NCI-H2196 treated with DMSO at 0.1 percent for 48 hours (cell line): Measurements from ENCODE around the gene E2F2.
"Not testable (repeated sequence)": the region's sequence is repeated elsewhere in the genome, so short reads cannot be mapped to it uniquely, and the experiment has no call there.

Source experiments
- DNase-seq: peaks from one replicate; lab custom pipeline; 2025; ENCODE audit not compliant: unreplicated experiment; lab: John Stamatoyannopoulos, UW

The E2F2 gene

GRCh38 chr1:23548704-23549143, 17.7 kb upstream of the E2F2 start:
- DNase-seq, result no peak

GRCh38 chr1:23546897-23547584, 16.0 kb upstream of the E2F2 start:
- no peak for DNase-seq

- DNase-seq, result no peak
These were observed 14.8 kb upstream of the E2F2 start for GRCh38 chr1:23545851-23546250.

DNA sequence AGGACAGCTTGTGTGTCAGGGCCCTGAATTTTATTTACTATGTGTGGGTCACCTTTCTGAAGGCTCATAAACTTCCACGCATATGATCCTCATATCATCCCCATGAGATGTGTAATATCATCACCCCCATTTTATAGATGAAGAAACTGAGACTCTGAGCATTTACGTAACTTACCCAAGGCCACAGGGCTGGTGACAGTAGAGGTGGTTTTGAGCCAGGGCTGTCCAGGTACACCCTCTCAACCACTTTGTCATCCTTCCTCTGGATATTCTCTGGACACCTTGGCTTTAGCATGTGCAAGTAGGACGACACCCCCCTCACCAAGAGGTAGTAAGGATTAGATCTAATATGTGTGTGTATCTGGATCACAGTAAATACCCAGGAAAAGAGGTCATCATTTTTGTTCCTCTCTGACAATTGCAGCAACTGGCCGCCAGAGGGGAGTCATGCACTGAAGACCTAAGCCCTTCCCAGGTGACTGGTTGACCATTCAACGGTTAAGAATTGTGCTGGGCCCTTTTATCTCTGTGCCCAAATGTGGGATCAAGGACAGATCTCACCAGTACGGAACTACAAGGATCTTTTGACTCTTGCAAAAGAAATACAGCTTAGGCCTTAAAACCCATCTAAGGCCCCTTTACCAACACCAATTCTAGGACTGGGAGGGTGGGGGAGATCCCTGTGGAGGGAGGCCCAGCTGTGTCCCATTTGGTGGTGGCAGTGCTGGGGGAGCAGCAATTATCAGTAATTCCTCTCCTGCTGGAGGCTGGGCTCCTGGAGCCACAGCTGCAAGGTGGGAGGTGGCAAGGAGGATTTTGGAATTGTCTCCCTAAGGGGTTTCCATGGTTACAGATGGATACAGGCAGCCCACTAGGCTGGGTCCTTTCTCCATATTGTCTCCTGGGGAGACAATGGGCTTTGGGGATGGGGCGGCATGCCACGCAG, 13.7 kb upstream of the E2F2 start:
- DNase-seq, result peak; percentile 73

GRCh38 chr1:23543707-23544443, 12.8 kb upstream of the E2F2 start:
- DNase-seq, result no peak

DNA sequence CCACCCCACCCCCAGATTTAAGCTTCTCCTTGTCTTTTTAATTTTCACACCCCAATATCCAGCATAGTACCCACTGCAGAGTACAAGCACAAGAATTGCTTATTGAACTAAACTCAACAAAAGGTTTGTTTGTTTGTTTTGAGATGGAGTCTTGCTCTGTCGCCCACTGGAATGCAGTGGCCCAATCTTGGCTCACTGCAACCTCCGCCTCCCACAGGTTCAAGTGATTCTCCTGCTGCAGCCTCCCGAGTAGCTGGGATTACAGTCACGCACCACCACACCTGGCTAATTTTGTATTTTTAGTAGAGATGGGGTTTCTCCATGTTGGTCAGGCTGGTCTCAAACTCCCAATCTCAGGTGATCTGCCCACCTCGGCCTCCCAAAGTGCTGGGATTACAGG, 11.9 kb upstream of the E2F2 start:
- DNase-seq, result not testable (repeated sequence)

DNA sequence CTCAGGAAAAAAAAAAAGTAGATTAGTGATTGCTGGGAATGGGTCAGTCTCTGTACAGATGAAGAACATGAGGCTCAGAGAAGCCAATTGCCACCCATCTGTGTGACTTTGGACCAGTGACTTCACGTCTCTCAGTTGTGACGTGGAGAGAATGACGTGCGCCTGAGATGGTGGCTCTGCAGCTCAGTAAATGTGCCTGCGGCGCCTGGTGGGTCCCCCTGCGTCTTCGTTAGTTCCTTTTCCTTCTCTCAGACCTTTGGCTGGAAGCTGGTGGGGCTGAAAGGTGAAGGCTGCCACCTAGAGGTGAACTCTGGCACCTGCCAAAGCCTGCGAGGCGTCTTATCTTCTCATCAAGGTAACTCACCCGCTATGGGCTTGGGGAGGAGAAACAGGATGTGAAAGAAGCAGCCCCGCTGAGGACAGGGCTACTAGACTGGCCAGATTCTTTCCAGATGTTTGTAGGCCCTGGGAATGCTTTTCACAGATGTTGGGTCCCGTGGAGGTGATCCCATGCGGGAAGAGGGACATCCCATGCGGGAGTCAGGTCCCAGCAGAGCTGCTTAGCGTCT, 8.7 kb upstream of the E2F2 start:
- DNase-seq, result peak; percentile 91

GRCh38 chr1:23537296-23537973, 6.4 kb upstream of the E2F2 start:
- DNase-seq, result no peak

DNA sequence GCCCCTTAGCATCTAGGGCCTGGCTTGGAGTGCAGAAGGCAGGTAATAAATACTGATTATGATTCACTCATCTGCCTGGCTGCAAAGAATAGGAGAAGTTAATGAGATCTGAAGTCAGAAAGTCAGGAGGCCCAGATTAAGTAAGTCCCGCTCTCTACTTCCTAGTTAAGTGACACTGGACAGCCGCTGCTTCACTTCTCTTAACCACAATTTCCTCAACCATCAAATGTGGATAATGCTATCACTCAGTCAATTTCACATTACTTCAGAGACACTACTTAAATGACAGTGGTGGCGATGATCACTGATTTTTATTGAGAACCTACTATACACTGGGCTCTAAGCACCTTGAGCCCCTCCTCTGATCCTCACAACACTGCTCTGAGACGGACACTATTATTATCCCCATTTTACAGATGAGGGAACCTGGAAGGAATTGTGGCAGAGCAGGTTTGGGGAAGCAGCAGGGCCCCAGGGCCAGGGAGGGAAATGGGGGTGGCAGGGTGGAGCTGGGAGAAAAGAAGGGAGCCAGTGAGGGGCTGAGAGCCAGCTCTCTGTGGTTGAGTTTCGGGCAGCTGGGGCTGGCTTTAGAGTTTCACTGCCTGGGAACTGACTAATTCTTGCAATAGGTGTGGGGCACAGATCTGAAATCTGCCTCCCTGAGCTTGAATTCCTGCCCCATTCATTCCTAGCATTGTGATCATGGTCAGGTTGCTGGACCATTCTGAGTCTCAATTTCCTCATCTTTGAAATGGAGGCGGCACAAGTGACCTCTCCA, 2.4 kb upstream of the E2F2 start:
- no peak for DNase-seq

- no peak for DNase-seq
These were observed 595 bp upstream of the E2F2 start for GRCh38 chr1:23531562-23532094.

GRCh38 chr1:23530087-23530746, 816 bp downstream of the E2F2 start:
- DNase-seq, result no peak

DNA sequence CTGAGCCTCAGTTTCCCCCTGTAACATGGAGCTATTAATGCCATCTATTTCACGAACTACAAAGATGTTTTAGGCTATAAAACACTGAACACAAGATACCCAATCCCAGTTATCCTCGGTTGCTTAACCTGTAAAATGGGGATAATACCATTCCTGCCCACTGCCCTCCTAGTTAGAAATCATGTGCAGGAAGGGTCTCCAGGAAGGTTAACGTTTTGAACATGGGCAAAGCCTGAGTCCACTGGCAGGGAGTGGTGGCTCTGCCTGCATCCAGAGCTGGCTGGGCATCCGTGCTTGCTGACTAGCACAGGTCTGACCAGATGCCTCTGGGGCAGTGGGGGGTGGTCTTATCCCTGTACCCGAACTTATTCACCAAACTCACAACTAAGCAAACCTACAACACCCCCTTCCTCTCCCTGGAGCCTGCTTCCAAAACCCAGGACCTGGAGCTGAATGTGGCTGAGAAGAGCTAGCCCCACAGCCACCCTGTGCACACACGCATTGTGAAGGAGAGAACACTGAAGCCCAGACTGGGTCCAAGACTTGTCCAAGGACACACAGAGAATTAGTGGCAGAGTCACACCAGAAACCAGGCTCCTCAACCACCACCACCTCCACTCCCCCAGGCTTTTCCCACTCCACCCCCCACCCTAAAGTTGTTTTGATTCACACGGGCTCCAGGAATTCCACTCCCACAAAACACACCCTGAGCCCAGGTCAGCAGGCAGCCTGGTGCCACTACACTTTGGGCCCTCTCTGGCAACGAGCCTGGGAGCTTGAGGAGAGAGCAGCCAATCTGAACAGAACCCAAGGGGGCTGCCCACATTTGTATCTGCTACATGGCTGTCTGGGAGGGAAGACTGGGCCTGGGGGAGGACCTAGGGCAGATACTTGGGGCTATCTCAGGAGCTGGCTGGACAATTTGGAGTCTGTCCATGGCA, 1.6 kb downstream of the E2F2 start:
- peak; percentile 17 for DNase-seq

DNA sequence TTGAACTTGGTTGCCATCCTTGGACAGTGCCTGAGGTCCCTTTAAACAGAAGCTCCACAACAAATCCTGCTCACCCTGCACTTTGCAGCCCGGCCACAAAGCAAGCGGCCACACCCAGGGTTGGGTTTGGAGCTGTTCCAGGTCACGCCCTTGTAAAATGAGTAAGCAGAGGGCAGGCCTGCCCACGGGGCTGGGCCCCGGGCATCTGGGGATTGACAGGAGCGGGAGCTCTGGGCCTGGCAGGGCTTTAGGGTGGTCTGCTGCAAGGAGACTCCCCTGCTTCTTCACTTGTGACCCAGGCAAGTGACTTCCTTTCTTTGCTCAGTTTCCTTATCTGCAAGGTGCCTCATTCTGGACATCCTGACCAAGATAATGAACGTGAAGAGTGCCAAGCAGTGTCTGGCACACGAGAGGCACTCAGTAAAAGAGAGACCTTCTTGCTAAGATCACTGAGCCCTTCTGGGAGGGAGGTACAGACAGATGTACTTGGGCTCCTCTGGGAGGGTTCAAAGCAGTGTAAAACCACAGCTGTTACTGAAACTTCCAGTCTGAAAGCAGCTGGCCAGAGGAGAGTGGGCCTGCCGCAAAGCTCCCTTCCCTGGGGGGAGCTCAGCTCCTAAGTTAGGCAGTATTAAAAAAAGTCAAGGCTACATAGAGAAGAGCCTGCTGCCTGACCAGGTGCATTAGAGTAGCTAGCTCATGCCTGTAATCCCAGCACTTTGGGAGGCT, 2.6 kb downstream of the E2F2 start:
- peak; percentile 56 for DNase-seq

- no peak for DNase-seq
These were observed 3.2 kb downstream of the E2F2 start for GRCh38 chr1:23527900-23528249.

- DNase-seq, result no peak
These were observed 3.7 kb downstream of the E2F2 start for GRCh38 chr1:23527366-23527765.

DNA sequence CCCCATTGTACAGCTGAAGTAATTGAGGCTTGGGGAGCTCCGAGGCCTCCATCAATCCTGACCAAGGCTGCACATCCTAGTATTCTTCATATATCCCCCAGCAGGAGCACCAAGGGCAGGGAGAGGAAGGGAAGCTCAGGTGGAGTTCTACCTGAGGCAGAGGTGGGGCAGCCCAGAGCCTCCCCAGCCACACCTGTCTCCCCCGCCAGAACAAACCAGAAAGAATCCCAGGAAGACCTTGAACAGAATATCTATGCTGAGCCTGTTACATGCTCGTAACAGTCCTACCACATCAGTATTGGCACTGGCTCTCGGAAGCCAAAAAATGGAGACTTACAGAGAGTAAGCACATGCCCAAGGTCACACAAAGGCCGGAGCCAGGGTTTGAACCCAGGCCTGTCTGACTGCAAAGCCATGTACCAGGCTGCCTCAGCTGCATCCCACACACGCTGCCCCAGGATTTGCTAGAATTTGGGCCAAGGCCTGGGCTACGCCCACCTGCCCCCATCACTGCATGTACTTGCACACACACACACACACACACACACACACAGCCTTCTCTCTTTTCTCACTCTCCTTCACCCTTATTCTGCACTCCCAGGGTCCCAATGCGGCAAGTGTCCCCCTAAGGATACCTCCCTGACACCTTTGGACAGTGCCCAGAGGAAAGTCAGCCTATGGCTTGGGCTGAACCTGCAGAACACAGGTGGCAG, 4.5 kb downstream of the E2F2 start:
- no peak for DNase-seq
